Astrocyte (in vitro differentiated cells and primary cell): ENCODE measurements around the gene SHTN1. TPM values are rescaled to one million over a fixed set of nuclear protein-coding genes. Genes with fewer than 3 reads are reported as not detected.

ENCODE experiments used
- DNase-seq: peaks from one replicate; pipeline ENCODE4 v3.0.0-alpha.2; 2010; ENCODE audit warnings: low read depth
- FAIRE-seq: peaks from 2 replicates; lab custom pipeline; 2011; peaks lifted over from hg19 to GRCh38; lab: Jason Lieb, UNC
- H2AFZ ChIP-seq: 2 replicates; pipeline ENCODE4 v1.6.0; 2012; ENCODE audit warnings: low read depth, low read length, inconsistent platforms
- H3K27ac ChIP-seq: 2 replicates; pipeline ENCODE4 v1.5.1; 2011; ENCODE audit warnings: low read depth, low read length, inconsistent platforms
- H3K27me3 ChIP-seq: 2 replicates; pipeline ENCODE4 v1.6.0; 2011; ENCODE audit warnings: low read length, inconsistent platforms; ENCODE audit not compliant: insufficient read depth
- H3K36me3 ChIP-seq: 2 replicates; pipeline ENCODE4 v1.5.1; 2011; ENCODE audit warnings: low read length, inconsistent platforms; ENCODE audit not compliant: insufficient read depth
- H3K4me1 ChIP-seq: 2 replicates; pipeline ENCODE4 v1.5.1; 2011; ENCODE audit warnings: low read length, inconsistent platforms; ENCODE audit not compliant: insufficient read depth
- H3K4me2 ChIP-seq: 2 replicates; pipeline ENCODE4 v1.6.0; 2012; ENCODE audit warnings: low read length, inconsistent platforms
- H3K4me3 ChIP-seq: 2 replicates; pipeline ENCODE4 v1.5.1; 2011; ENCODE audit warnings: low read depth, mild to moderate bottlenecking, low read length, inconsistent platforms; ENCODE audit not compliant: insufficient read depth
- H3K79me2 ChIP-seq: 2 replicates; pipeline ENCODE4 v1.6.0; 2012; ENCODE audit warnings: mild to moderate bottlenecking, low read length, inconsistent platforms; ENCODE audit not compliant: insufficient read depth
- H3K9ac ChIP-seq: 2 replicates; pipeline ENCODE4 v1.6.0; 2012; ENCODE audit warnings: mild to moderate bottlenecking, low read length, inconsistent platforms
- H3K9me3 ChIP-seq: 2 replicates; pipeline ENCODE4 v1.5.1; 2012; ENCODE audit warnings: low read depth, mild to moderate bottlenecking, low read length, inconsistent platforms; ENCODE audit not compliant: insufficient read depth
- H4K20me1 ChIP-seq: 2 replicates; pipeline ENCODE4 v1.6.0; 2012; ENCODE audit warnings: low read length, inconsistent platforms; ENCODE audit not compliant: insufficient read depth
- H3K27ac Mint-ChIP-seq: one replicate; pipeline ENCODE4 v1.8.0; 2021; ENCODE audit warnings: mild to moderate bottlenecking, mixed read lengths; ENCODE audit not compliant: unreplicated experiment
- H3K27me3 Mint-ChIP-seq: one replicate; pipeline ENCODE4 v1.8.0; 2021; ENCODE audit warnings: low read depth, mixed read lengths; ENCODE audit not compliant: unreplicated experiment
- H3K36me3 Mint-ChIP-seq: one replicate; pipeline ENCODE4 v1.8.0; 2021; ENCODE audit warnings: low read depth, mixed read lengths; ENCODE audit not compliant: unreplicated experiment
- H3K4me1 Mint-ChIP-seq: one replicate; pipeline ENCODE4 v1.8.0; 2021; ENCODE audit warnings: low read depth, mixed read lengths; ENCODE audit not compliant: unreplicated experiment
- H3K4me3 Mint-ChIP-seq: one replicate; pipeline ENCODE4 v1.8.0; 2021; ENCODE audit warnings: mild to moderate bottlenecking, moderate library complexity, mixed read lengths; ENCODE audit not compliant: unreplicated experiment
- H3K9me3 Mint-ChIP-seq: one replicate; pipeline ENCODE4 v1.8.0; 2021; ENCODE audit warnings: mild to moderate bottlenecking, mixed read lengths; ENCODE audit not compliant: unreplicated experiment
- CTCF ChIP-seq: IDR thresholded peaks from 2 replicates; pipeline ENCODE4 v1.5.1; 2011; ENCODE audit warnings: low read depth, mild to moderate bottlenecking, inconsistent platforms, low read length, moderate library complexity; ENCODE audit not compliant: insufficient read depth
- EZH2 ChIP-seq: IDR thresholded peaks from 2 replicates; pipeline ENCODE4 v1.6.1; 2012; ENCODE audit warnings: mild to moderate bottlenecking, low read length, inconsistent platforms; ENCODE audit not compliant: insufficient read depth
- total RNA-seq: library from RNA; stranded (reverse); gene quantifications from 2 replicates; pipeline ENCODE4 v1.2.1, GENCODE V29; 2021

SHTN1 gene
- total RNA-seq, 1 donor from 2014 or later, result 32.7 TPM

GRCh38 chr10:116912162-116912561 is 92.8 kb downstream of the SHTN1 start:
- no peaks in the 10 kb centered on the region for H3K79me2 ChIP-seq
- no peak for FAIRE-seq

GRCh38 chr10:116910910-116911309 is 94.1 kb downstream of the SHTN1 start:
- no peaks in the 10 kb centered on the region for H3K79me2 ChIP-seq

More at GRCh38 chr10:116912162-116912561, 92.8 kb downstream of the SHTN1 start:
- Mint-ChIP-seq H3K9me3 (no peaks in the 10 kb centered on the region), H3K27ac (no peak overlapping the region), H3K27me3 (no peaks in the 10 kb centered on the region), H3K4me1 (no peaks in the 10 kb centered on the region), H3K36me3 (peaks cover 11% of the 10 kb centered on the region), H3K4me3 (no peak overlapping the region)
- Histone ChIP-seq H3K4me1 (no peaks in the 10 kb centered on the region), H3K27me3 (no peaks in the 10 kb centered on the region), H3K27ac (no peak overlapping the region), H4K20me1 (no peaks in the 10 kb centered on the region), H3K4me2 (no peak overlapping the region), H3K36me3 (peaks cover 7% of the 10 kb centered on the region), H3K9ac (no peak overlapping the region), H3K4me3 (no peak overlapping the region), H2AFZ (no peak overlapping the region), H3K9me3 (no peaks in the 10 kb centered on the region)
- no peak for DNase-seq
- TF ChIP-seq EZH2 (no peak), CTCF (no peak)

More at GRCh38 chr10:116910910-116911309, 94.1 kb downstream of the SHTN1 start:
- no peak overlapping the region for H2AFZ ChIP-seq
- H3K27ac ChIP-seq, result no peak overlapping the region
- Mint-ChIP-seq H3K4me3 (no peak overlapping the region), H3K36me3 (peaks cover 11% of the 10 kb centered on the region), H3K27me3 (no peaks in the 10 kb centered on the region), H3K9me3 (no peaks in the 10 kb centered on the region), H3K4me1 (no peaks in the 10 kb centered on the region), H3K27ac (no peak overlapping the region)
- H3K9me3 ChIP-seq, result no peaks in the 10 kb centered on the region
- FAIRE-seq, result no peak
- no peaks in the 10 kb centered on the region for H4K20me1 ChIP-seq
- H3K4me2 ChIP-seq, result no peak overlapping the region
- H3K27me3 ChIP-seq, result no peaks in the 10 kb centered on the region
- H3K4me3 ChIP-seq, result no peak overlapping the region
- DNase-seq, result no peak
- no peaks in the 10 kb centered on the region for H3K4me1 ChIP-seq
- no peak for TF ChIP-seq CTCF
- no peak overlapping the region for H3K9ac ChIP-seq
- peaks cover 7% of the 10 kb centered on the region for H3K36me3 ChIP-seq
